Prostate gland (tissue), 2 donors: ENCODE data around the gene INPP4B. TPM values are rescaled to one million over a fixed set of nuclear protein-coding genes. Genes with fewer than 3 reads are reported as not detected.

Experiments
- DNase-seq: peaks from one replicate; pipeline ENCODE4 v3.0.0-alpha.2; 2019; ENCODE audit warnings: low spot score
- H3K27ac ChIP-seq, 2 donors: fragments of 200-600 bp; sonication (generic); 2 replicates each; pipeline ENCODE4 v1.5.1; 2017 to 2019
- H3K27me3 ChIP-seq: fragments of 200-600 bp; sonication (generic); replicated peaks from 2 replicates; pipeline ENCODE4 v1.5.1; 2019; ENCODE audit not compliant: insufficient read depth
- H3K36me3 ChIP-seq, 2 donors: fragments of 200-600 bp; sonication (generic); 1 replicate in 1 of 2; 2 replicates in 1 of 2; pipeline versions ENCODE4 v1.5.1 to v1.8.1; 2017 to 2019
- H3K4me1 ChIP-seq: fragments of 200-600 bp; sonication (generic); replicated peaks from 2 replicates; pipeline ENCODE4 v1.5.1; 2019
- H3K4me3 ChIP-seq, 2 donors: fragments of 200-600 bp; sonication (generic); 2 replicates each; pipeline ENCODE4 v1.5.1; 2017 to 2019
- H3K9me3 ChIP-seq: fragments of 200-600 bp; sonication (generic); 2 replicates; pipeline ENCODE4 v1.5.1; 2017
- CTCF ChIP-seq, 4 experiments: fragments of 200-600 bp in 2 of 4; fragments of 450-650 bp in 2 of 4; sonication (generic) in 2 of 4; IDR thresholded peaks; 1 replicate in 3 of 4; 2 replicates in 1 of 4; pipeline ENCODE4 v1.5.1; 2016 to 2019; ENCODE audit warnings: antibody characterized with exemption in 4 of 4, mild to moderate bottlenecking in 2 of 4, moderate library complexity in 2 of 4
- POLR2A ChIP-seq: fragments of 450-650 bp; IDR thresholded peaks from one replicate; pipeline ENCODE4 v1.6.1; 2016; ENCODE audit warnings: antibody characterized with exemption, mild to moderate bottlenecking
- POLR2AphosphoS5 ChIP-seq: sonication (generic); formaldehyde crosslinking; IDR thresholded peaks from one replicate; pipeline ENCODE4 v1.6.1; 2017; ENCODE audit warnings: antibody characterized with exemption
- WGBS: methylation state at CpG from one replicate; pipeline ENCODE4 v1.1.5; 2018; 5-methylcytosine and 5-hydroxymethylcytosine counted together
- intact Hi-C: fragments of 100-400 bp; cut with DNase I; formaldehyde crosslinking; loops from one replicate; pipeline ENCODE4 v1.14.2; 2022
- total RNA-seq, 2 donors: library from RNA; depleted of rRNA; stranded (reverse); fragments of >200 nt; gene quantifications; one replicate each; pipeline ENCODE4 v1.1.0, GENCODE V29; 2016

INPP4B gene
- total RNA-seq, 2 donors from 2014 or later, result 22.3 to 49.7 TPM

GRCh38 chr4:142406917-142407501 is 439.1 kb downstream of the INPP4B start:
- intact Hi-C loops, result no loop called here
- Histone ChIP-seq H3K36me3 (no peaks in the 10 kb centered on the region), H3K27ac (no peak overlapping the region), H3K4me3 (no peak overlapping the region), H3K9me3 (no peaks in the 10 kb centered on the region), H3K27me3 (no peaks in the 10 kb centered on the region), H3K4me1 (no peaks in the 10 kb centered on the region)
- 66% methylated on average over 7 of the region's 7 CpGs for WGBS
- DNase-seq, result no peak
- no peak for TF ChIP-seq POLR2A
- TF ChIP-seq POLR2AphosphoS5, result no peak
- TF ChIP-seq CTCF (IDR thresholded peaks at IDR 0.05), result no peak

DNA sequence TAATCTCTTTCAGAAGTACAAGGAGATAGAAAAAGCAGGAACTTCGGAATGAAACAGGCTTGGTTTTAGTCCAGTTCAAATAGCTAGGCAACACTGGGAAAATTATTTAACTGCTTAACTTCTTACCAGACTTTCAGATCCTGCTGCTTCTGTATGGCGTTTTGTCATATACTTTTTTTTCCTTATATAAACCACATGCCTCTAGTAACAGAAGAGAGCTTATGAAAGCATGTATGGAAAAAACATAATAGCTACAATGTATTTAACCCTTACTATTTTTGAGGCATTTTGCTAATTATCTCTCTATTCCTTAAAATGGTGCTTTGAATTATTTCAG is 439.6 kb downstream of the INPP4B start:
- no peak for DNase-seq
- no peak overlapping the region for H3K4me3 ChIP-seq
- 22% methylated on average over 2 of the region's 2 CpGs for WGBS
- no peaks in the 10 kb centered on the region for H3K9me3 ChIP-seq
- H3K36me3 ChIP-seq, result no peaks in the 10 kb centered on the region
- intact Hi-C loops, result no loop called here
- no peak for TF ChIP-seq POLR2AphosphoS5
- TF ChIP-seq CTCF (IDR thresholded peaks at IDR 0.05), result no peak
- no peak for TF ChIP-seq POLR2A
- peak overlapping the region in 1 of 2 donors; percentile 56 for H3K27ac ChIP-seq
- H3K4me1 ChIP-seq, result no peaks in the 10 kb centered on the region
- no peaks in the 10 kb centered on the region for H3K27me3 ChIP-seq

- no peaks in the 10 kb centered on the region for H3K36me3 ChIP-seq
- no peaks in the 10 kb centered on the region for H3K4me1 ChIP-seq
- intact Hi-C loops, result no loop called here
- H3K4me3 ChIP-seq, result peak overlapping the region; percentile 34 to 37
- no peaks in the 10 kb centered on the region for H3K9me3 ChIP-seq
- DNase-seq, result no peak
- TF ChIP-seq POLR2A (no peak), CTCF (IDR thresholded peaks at IDR 0.05) (no peak), POLR2AphosphoS5 (no peak)
- no peaks in the 10 kb centered on the region for H3K27me3 ChIP-seq
- H3K27ac ChIP-seq, result peak overlapping the region; percentile 56
- 56% methylated on average over 5 of the region's 5 CpGs for WGBS
Observed at GRCh38 chr4:142405695-142406498, 440.2 kb downstream of the INPP4B start.

GRCh38 chr4:142405021-142405694 is 440.9 kb downstream of the INPP4B start:
- TF ChIP-seq CTCF (IDR thresholded peaks at IDR 0.05) (no peak), POLR2AphosphoS5 (peak; percentile 44), POLR2A (no peak)
- DNase-seq, result peak; percentile 50
- no peaks in the 10 kb centered on the region for H3K27me3 ChIP-seq
- intact Hi-C loops, result no loop called here
- WGBS, result under 1% methylated on average over 14 of the region's 14 CpGs
- no peaks in the 10 kb centered on the region for H3K36me3 ChIP-seq
- H3K27ac ChIP-seq, result peak overlapping the region; percentile 56
- H3K4me3 ChIP-seq, result peak overlapping the region; percentile 34 to 37
- no peaks in the 10 kb centered on the region for H3K4me1 ChIP-seq
- H3K9me3 ChIP-seq, result no peaks in the 10 kb centered on the region
